Activated T-helper 1 cell treated with anti-CD3 and anti-CD28 coated beads, Interleukin-2, amount 50 U/mL, for 16 hours (primary cell): ENCODE measurements around the gene ABCD1.

ENCODE experiments used
- DNase-seq, 2 donors: peaks; one replicate each; pipeline ENCODE4 v3.0.0-alpha.2; 2020; ENCODE audit warnings: low read depth in 1 of 2, low spot score in 1 of 2

ABCD1 gene

GRCh38 chrX:153784325-153784967 is 59.8 kb downstream of the ABCD1 start:
- DNase-seq = no peak

GRCh38 chrX:153786669-153787068 is 62.0 kb downstream of the ABCD1 start:
- DNase-seq = no peak

GRCh38 chrX:153789654-153790053 is 65.0 kb downstream of the ABCD1 start:
- DNase-seq = no peak

GRCh38 chrX:153791104-153791852 is 66.6 kb downstream of the ABCD1 start:
- no peak for DNase-seq

- DNase-seq = no peak
These were observed 67.7 kb downstream of the ABCD1 start for GRCh38 chrX:153792368-153792767.

GRCh38 chrX:153793291-153793690 is 68.6 kb downstream of the ABCD1 start:
- no peak for DNase-seq
